ENCODE data around the gene SETD5.

SETD5 gene

DNA sequence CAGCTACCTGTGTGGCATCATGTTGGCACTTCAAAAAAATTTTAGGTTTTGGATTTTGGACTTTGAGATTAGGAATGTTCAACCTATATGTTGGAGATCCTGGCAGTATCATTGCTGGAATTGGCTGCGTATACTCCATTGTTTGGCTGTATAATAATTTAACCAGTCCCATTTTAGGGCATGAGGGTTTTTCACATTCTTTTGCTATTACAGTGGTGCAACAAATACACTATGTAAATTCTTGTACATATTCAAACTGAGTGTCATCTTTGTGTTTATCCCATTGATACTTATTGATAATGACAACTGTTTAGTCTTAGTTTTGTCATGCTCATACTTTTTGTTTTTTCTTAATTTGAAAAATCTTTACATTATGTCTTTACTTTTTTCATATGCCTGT lies 27.9 kb upstream of the SETD5 start:
- Histone ChIP-seq H3K4ac (ENCODE audit: low read depth, low read length) (no peak overlapping the region), H3K23ac (ENCODE audit: low read length) (no peak overlapping the region), H2AK5ac (ENCODE audit: low read length) (no peak overlapping the region), H3K79me2 (ENCODE audit: control insufficient read depth, insufficient read depth, low read length, poor library complexity) (no peaks in the 10 kb centered on the region), H4K8ac (ENCODE audit: low read depth, low read length) (no peak overlapping the region), H3K9ac (ENCODE audit: low read length) (no peak overlapping the region), H3K27ac (ENCODE audit: low read depth, low read length) (no peak overlapping the region), H3K27me3 (ENCODE audit: insufficient read depth, low read length) (no peaks in the 10 kb centered on the region), H2BK12ac (ENCODE audit: low read length) (no peak overlapping the region), H2BK5ac (ENCODE audit: low read depth, low read length, poor library complexity) (no peak overlapping the region), H4K91ac (ENCODE audit: low read depth, low read length) (no peak overlapping the region), H3K14ac (ENCODE audit: low read length) (no peak overlapping the region), H4K12ac (ENCODE audit: low read depth, low read length) (no peak overlapping the region), H3K4me1 (ENCODE audit: control insufficient read depth in 1 of 2, insufficient read depth in 2 of 2, low read length in 2 of 2) (no peaks in the 10 kb centered on the region), H3K9me3 (ENCODE audit: insufficient read depth, low read depth, low read length) (no peaks in the 10 kb centered on the region), H3K18ac (ENCODE audit: low read length) (no peak overlapping the region), H2BK120ac (ENCODE audit: insufficient read depth, low read length, poor library complexity) (no peak overlapping the region), H3K36me3 (ENCODE audit: control insufficient read depth in 1 of 2, insufficient read depth in 2 of 2, low read length in 2 of 2) (peaks cover 6 to 21% of the 10 kb centered on the region in 2 experiments), H3K79me1 (ENCODE audit: low read length) (no peaks in the 10 kb centered on the region), H3K4me2 (ENCODE audit: low read length) (no peak overlapping the region), H2AFZ (ENCODE audit: insufficient read depth, low read length, poor library complexity) (no peak overlapping the region), H3K4me3 (ENCODE audit: low read depth, low read length) (no peak overlapping the region)
- DNase-seq = peak in 1 of 2 donors; percentile 36
- no CpG with 5 or more reads among the region's 1 CpG for WGBS (ENCODE audit: extremely low coverage, insufficient coverage, insufficient read length)

- Histone ChIP-seq H3K4me1 (ENCODE audit: control insufficient read depth in 1 of 2, insufficient read depth in 2 of 2, low read length in 2 of 2) (no peaks in the 10 kb centered on the region), H2AK5ac (ENCODE audit: low read length) (no peak overlapping the region), H2BK12ac (ENCODE audit: low read length) (no peak overlapping the region), H3K14ac (ENCODE audit: low read length) (no peak overlapping the region), H3K9me3 (ENCODE audit: insufficient read depth, low read depth, low read length) (no peaks in the 10 kb centered on the region), H4K12ac (ENCODE audit: low read depth, low read length) (no peak overlapping the region), H3K9ac (ENCODE audit: low read length) (no peak overlapping the region), H3K79me1 (ENCODE audit: low read length) (no peaks in the 10 kb centered on the region), H3K79me2 (ENCODE audit: control insufficient read depth, insufficient read depth, low read length, poor library complexity) (no peaks in the 10 kb centered on the region), H4K91ac (ENCODE audit: low read depth, low read length) (no peak overlapping the region), H2BK5ac (ENCODE audit: low read depth, low read length, poor library complexity) (no peak overlapping the region), H3K18ac (ENCODE audit: low read length) (no peak overlapping the region), H3K4ac (ENCODE audit: low read depth, low read length) (no peak overlapping the region), H2AFZ (ENCODE audit: insufficient read depth, low read length, poor library complexity) (no peak overlapping the region), H3K27ac (ENCODE audit: low read depth, low read length) (no peak overlapping the region), H3K23ac (ENCODE audit: low read length) (no peak overlapping the region), H3K4me2 (ENCODE audit: low read length) (no peak overlapping the region), H3K4me3 (ENCODE audit: low read depth, low read length) (no peak overlapping the region), H3K27me3 (ENCODE audit: insufficient read depth, low read length) (no peaks in the 10 kb centered on the region), H4K8ac (ENCODE audit: low read depth, low read length) (no peak overlapping the region), H3K36me3 (ENCODE audit: control insufficient read depth in 1 of 2, insufficient read depth in 2 of 2, low read length in 2 of 2) (peaks cover 8 to 20% of the 10 kb centered on the region in 2 experiments), H2BK120ac (ENCODE audit: insufficient read depth, low read length, poor library complexity) (no peak overlapping the region)
- no CpG with 5 or more reads among the region's 3 CpGs for WGBS (ENCODE audit: extremely low coverage, insufficient coverage, insufficient read length)
- DNase-seq = no peak
These were observed 23.9 kb upstream of the SETD5 start for GRCh38 chr3:9373465-9373864.

GRCh38 chr3:9377981-9378380 lies 19.4 kb upstream of the SETD5 start:
- Histone ChIP-seq H3K9ac (ENCODE audit: low read length) (no peak overlapping the region), H3K4me2 (ENCODE audit: low read length) (no peak overlapping the region), H3K4me3 (ENCODE audit: low read depth, low read length) (no peak overlapping the region), H3K79me2 (ENCODE audit: control insufficient read depth, insufficient read depth, low read length, poor library complexity) (no peaks in the 10 kb centered on the region), H4K8ac (ENCODE audit: low read depth, low read length) (no peak overlapping the region), H4K12ac (ENCODE audit: low read depth, low read length) (no peak overlapping the region), H2BK5ac (ENCODE audit: low read depth, low read length, poor library complexity) (no peak overlapping the region), H3K14ac (ENCODE audit: low read length) (no peak overlapping the region), H3K27me3 (ENCODE audit: insufficient read depth, low read length) (no peaks in the 10 kb centered on the region), H3K4ac (ENCODE audit: low read depth, low read length) (no peak overlapping the region), H3K79me1 (ENCODE audit: low read length) (no peaks in the 10 kb centered on the region), H2BK12ac (ENCODE audit: low read length) (no peak overlapping the region), H3K4me1 (ENCODE audit: control insufficient read depth in 1 of 2, insufficient read depth in 2 of 2, low read length in 2 of 2) (no peaks in the 10 kb centered on the region), H2AK5ac (ENCODE audit: low read length) (no peak overlapping the region), H3K27ac (ENCODE audit: low read depth, low read length) (no peak overlapping the region), H2BK120ac (ENCODE audit: insufficient read depth, low read length, poor library complexity) (no peak overlapping the region), H3K9me3 (ENCODE audit: insufficient read depth, low read depth, low read length) (no peaks in the 10 kb centered on the region), H3K23ac (ENCODE audit: low read length) (no peak overlapping the region), H3K36me3 (ENCODE audit: control insufficient read depth in 1 of 2, insufficient read depth in 2 of 2, low read length in 2 of 2) (peaks cover 7 to 21% of the 10 kb centered on the region in 2 experiments), H2AFZ (ENCODE audit: insufficient read depth, low read length, poor library complexity) (no peak overlapping the region), H4K91ac (ENCODE audit: low read depth, low read length) (no peak overlapping the region), H3K18ac (ENCODE audit: low read length) (no peak overlapping the region)
- no CpG with 5 or more reads among the region's 1 CpG for WGBS (ENCODE audit: extremely low coverage, insufficient coverage, insufficient read length)
- no peak for DNase-seq

GRCh38 chr3:9379327-9379726 lies 18.1 kb upstream of the SETD5 start:
- no CpG with 5 or more reads among the region's 4 CpGs for WGBS (ENCODE audit: extremely low coverage, insufficient coverage, insufficient read length)
- no peak overlapping the region for H2AK5ac ChIP-seq (ENCODE audit: low read length)
- H4K8ac ChIP-seq (ENCODE audit: low read depth, low read length) = no peak overlapping the region
- no peak overlapping the region for H3K23ac ChIP-seq (ENCODE audit: low read length)
- no peaks in the 10 kb centered on the region for H3K79me1 ChIP-seq (ENCODE audit: low read length)
- H3K27me3 ChIP-seq (ENCODE audit: insufficient read depth, low read length) = no peaks in the 10 kb centered on the region
- H3K9ac ChIP-seq (ENCODE audit: low read length) = no peak overlapping the region
- H3K4me3 ChIP-seq (ENCODE audit: low read depth, low read length) = no peak overlapping the region
- H3K4me2 ChIP-seq (ENCODE audit: low read length) = no peak overlapping the region
- no peak overlapping the region for H4K91ac ChIP-seq (ENCODE audit: low read depth, low read length)
- no peak overlapping the region for H3K18ac ChIP-seq (ENCODE audit: low read length)
- no peak overlapping the region for H2BK120ac ChIP-seq (ENCODE audit: insufficient read depth, low read length, poor library complexity)
- H2BK12ac ChIP-seq (ENCODE audit: low read length) = no peak overlapping the region
- no peaks in the 10 kb centered on the region for H3K79me2 ChIP-seq (ENCODE audit: control insufficient read depth, insufficient read depth, low read length, poor library complexity)
- H2AFZ ChIP-seq (ENCODE audit: insufficient read depth, low read length, poor library complexity) = no peak overlapping the region
- no peaks in the 10 kb centered on the region for H3K4me1 ChIP-seq (ENCODE audit: control insufficient read depth in 1 of 2, insufficient read depth in 2 of 2, low read length in 2 of 2)
- no peak overlapping the region for H2BK5ac ChIP-seq (ENCODE audit: low read depth, low read length, poor library complexity)
- H3K36me3 ChIP-seq (ENCODE audit: control insufficient read depth in 1 of 2, insufficient read depth in 2 of 2, low read length in 2 of 2) = peaks cover 7 to 15% of the 10 kb centered on the region in 2 experiments
- H3K9me3 ChIP-seq (ENCODE audit: insufficient read depth, low read depth, low read length) = no peaks in the 10 kb centered on the region
- H3K27ac ChIP-seq (ENCODE audit: low read depth, low read length) = no peak overlapping the region
- H4K12ac ChIP-seq (ENCODE audit: low read depth, low read length) = no peak overlapping the region
- no peak overlapping the region for H3K4ac ChIP-seq (ENCODE audit: low read depth, low read length)
- no peak overlapping the region for H3K14ac ChIP-seq (ENCODE audit: low read length)
- DNase-seq = no peak
